NAMALWA (cell line): Measurements from ENCODE around the gene PTGR3.
A peak's percentile ranks its signal among the peaks of the same experiment; 100 is the strongest.
"Not testable (repeated sequence)": the region's sequence is repeated elsewhere in the genome, so short reads cannot be mapped to it uniquely, and the experiment has no call there.

ENCODE experiments used
- DNase-seq: peaks from one replicate; pipeline ENCODE4 v3.0.0-alpha.2; 2015; ENCODE audit warnings: low spot score

Gene PTGR3

GRCh38 chr18:75202696-75203365 is 6.1 kb downstream of the PTGR3 start:
- no peak for DNase-seq

- no peak for DNase-seq
Measured at GRCh38 chr18:75201282-75202270, 7.4 kb downstream of the PTGR3 start.

GRCh38 chr18:75200605-75201280 is 8.2 kb downstream of the PTGR3 start:
- no peak for DNase-seq

GRCh38 chr18:75200071-75200470 is 8.9 kb downstream of the PTGR3 start:
- no peak for DNase-seq

- DNase-seq: no peak
Measured at GRCh38 chr18:75199327-75199726, 9.6 kb downstream of the PTGR3 start.

GRCh38 chr18:75198036-75198435 is 10.9 kb downstream of the PTGR3 start:
- no peak for DNase-seq

GRCh38 chr18:75192899-75193298 is 16.0 kb downstream of the PTGR3 start:
- DNase-seq: no peak

GRCh38 chr18:75189696-75190095 is 19.2 kb downstream of the PTGR3 start:
- no peak for DNase-seq

DNA sequence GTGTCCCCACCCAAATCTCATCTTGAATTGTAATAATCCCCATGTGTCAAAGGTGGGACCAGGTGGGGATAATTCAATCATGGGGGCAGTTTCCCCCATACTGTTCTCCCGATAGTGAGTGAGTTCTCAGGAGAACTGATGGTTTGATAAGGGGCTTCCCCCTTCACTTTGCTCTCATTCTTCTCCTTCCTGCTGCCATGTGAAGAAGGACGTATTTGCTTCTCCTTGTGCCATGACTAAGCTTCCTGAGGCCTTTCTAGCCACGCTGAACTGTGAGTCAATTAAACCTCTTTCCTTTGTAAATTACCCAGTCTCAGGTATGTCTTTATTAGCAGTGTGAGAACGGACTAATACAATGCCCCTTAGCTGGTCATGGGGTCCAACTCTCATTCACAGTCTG is 21.2 kb downstream of the PTGR3 start:
- not testable (repeated sequence) for DNase-seq

DNA sequence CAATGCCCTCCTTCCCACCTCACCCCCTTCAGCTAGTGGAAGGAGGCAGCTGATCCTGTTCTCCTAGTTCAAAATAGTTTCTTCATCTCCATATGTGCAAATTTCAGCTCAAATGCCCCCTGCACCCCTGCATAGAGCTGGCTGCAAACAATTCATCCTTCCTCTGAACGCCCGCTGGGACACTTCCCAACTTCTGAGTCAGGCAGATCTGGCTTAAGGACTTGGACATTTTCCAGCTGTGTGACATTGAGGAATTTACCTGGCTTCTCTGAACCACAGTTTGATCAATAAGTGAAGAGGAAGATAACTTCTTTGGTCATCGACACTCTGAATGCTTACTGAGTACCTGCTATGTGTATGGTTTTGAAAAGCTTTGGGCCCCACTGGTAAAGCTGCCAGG is 23.5 kb downstream of the PTGR3 start:
- DNase-seq: no peak

DNA sequence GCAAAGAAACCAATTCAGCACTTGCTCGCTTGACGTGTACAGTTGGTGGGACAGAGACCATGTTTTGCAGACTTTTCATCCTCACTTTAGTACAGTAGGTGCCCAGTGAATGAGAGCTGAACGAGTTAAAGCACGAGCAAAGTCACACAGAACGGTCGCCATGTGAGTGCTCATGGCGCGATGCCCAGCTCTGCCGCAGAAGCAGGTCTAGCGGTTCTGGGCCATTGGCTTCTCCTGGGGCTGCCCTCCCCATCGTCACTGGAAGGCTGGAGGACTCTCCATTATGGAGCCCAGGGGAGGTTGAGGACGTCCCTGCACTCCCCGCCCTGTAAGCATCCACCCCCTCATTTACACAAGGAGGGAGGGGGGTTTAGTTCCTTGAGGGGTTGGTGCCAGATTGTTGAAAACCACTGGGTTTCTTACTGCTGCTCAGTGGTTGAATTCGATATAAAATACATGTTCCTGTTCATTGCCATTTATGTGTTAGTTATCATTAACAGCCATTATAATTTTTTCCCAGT is 24.9 kb downstream of the PTGR3 start:
- no peak for DNase-seq

- no peak for DNase-seq
Measured at GRCh38 chr18:75183524-75183923, 25.4 kb downstream of the PTGR3 start.

- no peak for DNase-seq
Measured at GRCh38 chr18:75179819-75180600, 28.9 kb downstream of the PTGR3 start.

- no peak for DNase-seq
Measured at GRCh38 chr18:75178376-75178775, 30.6 kb downstream of the PTGR3 start.

DNA sequence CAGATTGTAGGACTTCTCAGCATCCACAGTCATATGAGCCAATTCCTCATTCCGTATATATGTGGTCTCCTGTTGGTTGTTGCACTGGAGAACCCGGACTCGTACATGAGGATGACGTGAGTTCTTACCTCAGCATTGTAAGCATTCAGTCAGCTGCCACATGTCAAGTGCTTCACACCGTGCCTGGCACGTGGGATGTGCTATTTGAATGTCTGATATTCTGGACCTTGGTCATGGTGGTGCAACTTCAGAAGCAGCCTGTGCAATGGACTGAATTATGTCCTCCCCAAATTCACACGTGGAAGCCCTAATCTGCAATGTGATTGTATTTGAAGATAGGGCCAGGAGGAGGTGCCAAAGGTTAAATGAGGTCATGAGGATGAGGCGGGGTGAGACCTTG is 32.1 kb downstream of the PTGR3 start:
- DNase-seq: no peak

DNA sequence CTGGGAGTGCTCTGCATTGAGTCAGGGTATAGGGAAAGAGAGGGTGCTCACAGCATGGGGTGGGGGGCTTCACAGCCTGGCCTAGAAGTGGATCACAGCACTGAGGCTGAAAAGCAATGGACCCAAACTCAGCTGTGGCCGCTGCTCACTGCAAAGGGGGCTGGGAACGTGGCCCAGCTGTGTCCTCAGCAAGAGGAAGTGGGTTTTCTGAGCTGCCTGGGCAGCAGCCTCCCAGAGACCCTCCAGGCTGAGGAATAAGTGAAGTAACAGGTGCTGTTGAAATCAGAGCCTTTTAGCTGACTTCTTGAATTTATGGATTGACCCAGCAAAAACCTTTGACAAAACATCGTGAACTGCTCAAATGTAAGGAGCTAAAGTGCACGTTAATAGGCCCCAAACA is 35.2 kb downstream of the PTGR3 start:
- peak; percentile 5 for DNase-seq

DNA sequence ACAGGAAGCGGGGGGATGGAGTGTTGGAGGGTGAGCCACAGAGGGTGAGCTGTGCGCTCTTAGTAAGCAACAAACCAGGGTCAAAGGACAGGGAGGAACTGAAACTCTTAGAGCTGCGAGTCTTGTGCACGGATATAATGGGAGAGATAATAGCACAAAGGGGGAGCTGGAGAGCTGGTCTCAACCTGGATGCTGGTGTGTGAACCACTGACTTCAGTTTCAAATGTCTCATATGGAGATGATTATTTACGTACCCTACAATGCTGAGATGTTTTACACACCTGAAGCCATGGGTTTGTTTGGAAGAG is 35.9 kb downstream of the PTGR3 start:
- peak; percentile 69 for DNase-seq

DNA sequence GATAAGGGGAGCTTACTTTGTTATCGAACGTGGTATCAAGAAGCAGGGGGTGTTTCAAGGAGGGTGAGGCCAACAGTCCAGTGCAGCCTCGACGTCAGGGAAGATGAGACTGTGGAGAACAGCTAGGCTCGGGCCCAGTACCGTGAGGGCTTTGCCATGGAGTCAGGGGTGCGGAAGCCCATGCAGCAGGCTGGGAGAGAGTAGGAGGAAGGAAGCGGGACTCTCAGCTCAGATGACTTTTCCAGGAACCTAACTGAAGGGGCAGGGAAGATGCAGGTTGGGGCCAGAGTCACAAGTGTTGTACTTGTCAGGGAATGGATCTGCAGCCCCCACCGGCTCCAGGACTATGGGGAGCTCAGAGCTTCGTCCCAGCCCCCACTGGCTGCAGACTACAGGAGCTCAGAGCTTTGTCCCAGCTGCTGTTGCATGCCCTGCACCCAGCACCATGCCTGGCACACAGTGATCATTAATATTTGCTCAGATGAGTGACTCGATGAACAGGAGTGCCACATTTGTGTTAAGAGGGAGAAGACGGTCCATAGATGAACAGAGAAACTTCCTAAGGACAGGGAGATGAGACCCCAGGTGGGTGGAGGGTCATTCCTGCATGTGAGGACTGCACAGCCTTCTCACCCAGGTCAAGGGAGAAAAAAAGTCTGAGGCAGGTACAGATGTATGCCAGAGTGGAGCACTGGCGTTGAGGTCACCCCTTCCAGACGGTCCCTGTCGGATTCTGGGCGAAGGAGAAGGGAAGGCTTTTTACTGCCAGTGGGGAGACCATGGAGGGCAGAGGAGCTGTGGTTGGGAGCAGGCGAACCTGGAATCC is 36.4 kb downstream of the PTGR3 start:
- DNase-seq: no peak

- DNase-seq: no peak
Measured at GRCh38 chr18:75170916-75171315, 38.0 kb downstream of the PTGR3 start.

DNA sequence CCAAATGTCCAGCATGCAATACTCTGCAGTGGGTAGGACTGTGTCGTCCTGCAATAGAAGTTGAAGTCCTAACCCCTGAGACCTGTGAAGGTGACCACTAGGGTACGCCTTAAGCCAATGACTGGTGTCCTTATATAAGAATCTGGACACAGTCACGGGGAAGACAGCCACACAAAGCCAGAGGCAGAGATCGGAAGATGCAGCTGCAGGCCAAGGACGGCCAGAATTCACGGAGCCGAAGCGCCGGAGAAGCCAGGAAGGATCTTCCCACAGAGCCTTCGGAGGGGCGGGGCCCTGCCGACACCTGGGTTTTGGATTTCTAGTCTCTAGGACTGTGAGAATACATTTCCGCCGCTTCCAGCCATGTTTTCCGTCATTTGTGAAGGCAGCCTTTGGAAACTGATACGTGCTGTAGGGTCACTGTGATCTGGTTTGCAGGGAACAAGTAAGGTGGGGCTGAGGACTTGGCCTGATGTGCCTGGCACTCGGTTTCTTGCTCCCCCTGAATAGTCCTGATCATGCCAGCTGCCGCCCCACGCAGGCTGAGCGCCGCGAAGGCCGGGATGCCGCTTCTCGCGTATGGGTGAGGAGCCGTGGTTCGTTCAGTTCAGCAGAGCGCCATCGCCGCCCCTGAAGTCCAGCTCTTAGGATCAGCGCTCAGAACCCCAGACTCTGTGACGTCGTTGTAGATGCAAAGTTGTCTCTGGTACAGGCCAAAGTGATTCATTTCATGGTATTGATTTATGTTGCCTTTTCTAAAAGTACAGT is 38.7 kb downstream of the PTGR3 start:
- no peak for DNase-seq
